ENCODE data around the gene UBXN1. TPM values are rescaled to one million over a fixed set of nuclear protein-coding genes. Genes with fewer than 3 reads are reported as not detected.

UBXN1 gene
- total RNA-seq, 1 experiment from 2014 or later: 118 TPM

GRCh38 chr11:62627713-62628112, 51.2 kb downstream of the UBXN1 start:
- TF ChIP-seq CTCF (IDR thresholded peaks at IDR 0.05; ENCODE audit: insufficient read depth in 1 of 2, low read depth in 1 of 2, low read length in 1 of 2, severe bottlenecking in 1 of 2, unreplicated experiment in 1 of 2): peak in 1 of 2 experiments; percentile 21
- Histone ChIP-seq H3K27me3 (replicated peaks; ENCODE audit: control insufficient read depth, insufficient read depth, low read length) (no peaks in the 10 kb centered on the region), H3K9me3 (no peaks in the 10 kb centered on the region), H3K4me1 (no peaks in the 10 kb centered on the region), H3K4me3 (ENCODE audit: low read depth, low read length) (no peak overlapping the region), H3K36me3 (ENCODE audit: control insufficient read depth, insufficient read depth, low read length) (peaks cover 16% of the 10 kb centered on the region)
- H3K4me3 Mint-ChIP-seq (ENCODE audit: unreplicated experiment): no peak overlapping the region
- no peak for DNase-seq
- H3K36me3 Mint-ChIP-seq (ENCODE audit: insufficient read depth, unreplicated experiment): peaks cover 82% of the 10 kb centered on the region
- CTCF ChIA-PET: no interaction called here
- H3K27me3 Mint-ChIP-seq (ENCODE audit: insufficient read depth, unreplicated experiment): no peaks in the 10 kb centered on the region
- intact Hi-C loops (cut with micrococcal nuclease; ENCODE audit: unreplicated experiment): no loop called here
- H3K27ac Mint-ChIP-seq (ENCODE audit: unreplicated experiment): no peak overlapping the region
- H3K4me1 Mint-ChIP-seq (ENCODE audit: low read depth, unreplicated experiment): no peaks in the 10 kb centered on the region
- no TSS peak for BruUV-seq (replicated peaks)
- H3K9me3 Mint-ChIP-seq (ENCODE audit: unreplicated experiment): no peaks in the 10 kb centered on the region
- POLR2A ChIA-PET: no interaction called here

Other genes starting within 250 kb of the UBXN1 start
- gene AHNAK, start 132.3 kb downstream of the UBXN1 start, total RNA-seq (2022): 312 and 324 TPM in 2 replicates
- 2,004 and 2,035 TPM in 2 replicates for gene EEF1G, start 105.2 kb downstream of the UBXN1 start, total RNA-seq (2022)
- gene TUT1, start 87.5 kb downstream of the UBXN1 start, total RNA-seq (2022): 27.2 and 30.2 TPM in 2 replicates
- 134 and 135 TPM in 2 replicates for gene MTA2, start 77.2 kb downstream of the UBXN1 start, total RNA-seq (2022)
- gene EML3, start 66.3 kb downstream of the UBXN1 start, total RNA-seq (2022): 61.2 and 68.7 TPM in 2 replicates
- gene ROM1, start 65.8 kb downstream of the UBXN1 start, total RNA-seq (2022): 1.1 and 1.3 TPM in 2 replicates
- gene B3GAT3, start 57.1 kb downstream of the UBXN1 start, total RNA-seq (2022): 37.2 and 37.6 TPM in 2 replicates
- gene GANAB, start 32.5 kb downstream of the UBXN1 start, total RNA-seq (2022): 414 and 442 TPM in 2 replicates
- gene INTS5, start 25.8 kb downstream of the UBXN1 start, total RNA-seq (2022): 22.2 TPM in 2 replicates
- gene C11orf98, start 13.9 kb downstream of the UBXN1 start, total RNA-seq (2022): 115 and 123 TPM in 2 replicates
- 38.2 and 40.1 TPM in 2 replicates for gene CSKMT, start 13.8 kb downstream of the UBXN1 start, total RNA-seq (2022)
- 23.9 and 24.0 TPM in 2 replicates for gene UQCC3, start 7.4 kb downstream of the UBXN1 start, total RNA-seq (2022)
- 11.9 and 13.6 TPM in 2 replicates for gene LBHD1, start 6.8 kb downstream of the UBXN1 start, total RNA-seq (2022)
- gene LRRN4CL, start 10.5 kb upstream of the UBXN1 start, total RNA-seq (2022): 0.35 and 0.64 TPM in 2 replicates
- 39.2 and 48.2 TPM in 2 replicates for gene BSCL2, start 28.4 kb upstream of the UBXN1 start, total RNA-seq (2022)
- not detected in 2 replicates for gene GNG3, start 28.6 kb upstream of the UBXN1 start, total RNA-seq (2022)
- gene HNRNPUL2, start 48.4 kb upstream of the UBXN1 start, total RNA-seq (2022): 60.0 and 62.9 TPM in 2 replicates
- 47.0 and 53.6 TPM in 2 replicates for gene TTC9C, start 49.4 kb upstream of the UBXN1 start, total RNA-seq (2022)
- gene ZBTB3, start 75.1 kb upstream of the UBXN1 start, total RNA-seq (2022): 8.2 and 10.9 TPM in 2 replicates
- gene POLR2G, start 82.5 kb upstream of the UBXN1 start, total RNA-seq (2022): 139 TPM in 2 replicates
- gene TAF6L, start 92.3 kb upstream of the UBXN1 start, total RNA-seq (2022): 26.8 and 30.1 TPM in 2 replicates
- 59.9 and 68.4 TPM in 2 replicates for gene TMEM179B, start 108.3 kb upstream of the UBXN1 start, total RNA-seq (2022)
- 22.7 and 28.1 TPM in 2 replicates for gene TMEM223, start 112.9 kb upstream of the UBXN1 start, total RNA-seq (2022)
- gene NXF1, start 126.4 kb upstream of the UBXN1 start, total RNA-seq (2022): 77.5 and 77.6 TPM in 2 replicates
- 39.9 and 44.2 TPM in 2 replicates for gene STX5, start 153.0 kb upstream of the UBXN1 start, total RNA-seq (2022)
- gene TEX54, start 153.8 kb upstream of the UBXN1 start, total RNA-seq (2022): 0.95 TPM in 1 of 2 replicates, not detected in the other
- gene WDR74, start 160.5 kb upstream of the UBXN1 start, total RNA-seq (2022): 112 and 115 TPM in 2 replicates
- 763 and 879 TPM in 2 replicates for gene SLC3A2, start 201.8 kb upstream of the UBXN1 start, total RNA-seq (2022)
- not detected in 2 replicates for gene CHRM1, start 242.3 kb upstream of the UBXN1 start, total RNA-seq (2022)

All from Caco-2 (cell line).